ENCODE data around the gene KRTAP1-5. TPM values are rescaled to one million over a fixed set of nuclear protein-coding genes. Genes with fewer than 3 reads are reported as not detected.
"Not testable (repeated sequence)": the region's sequence is repeated elsewhere in the genome, so short reads cannot be mapped to it uniquely, and the experiment has no call there.

The KRTAP1-5 gene
- total RNA-seq, 2 donors from 2014 or later = not detected

- ATAC-seq = no peak
These were observed 10.3 kb downstream of the KRTAP1-5 start for GRCh38 chr17:41016578-41017215.

GRCh38 chr17:41015454-41015853, 11.6 kb downstream of the KRTAP1-5 start:
- Mint-ChIP-seq H3K9me3 (no peaks in the 10 kb centered on the region), H3K27ac (no peak overlapping the region), H3K36me3 (no peaks in the 10 kb centered on the region)
- ATAC-seq (no peak), DNase-seq (ENCODE audit: low spot score in 2 of 2) (no peak)

More at GRCh38 chr17:41016578-41017215, 10.3 kb downstream of the KRTAP1-5 start:
- no peak for DNase-seq (ENCODE audit: low spot score in 2 of 2)
- H3K27ac Mint-ChIP-seq = no peak overlapping the region
- no peaks in the 10 kb centered on the region for H3K36me3 Mint-ChIP-seq
- no peaks in the 10 kb centered on the region for H3K9me3 Mint-ChIP-seq

- H3K36me3 Mint-ChIP-seq = no peaks in the 10 kb centered on the region
- ATAC-seq (no peak), DNase-seq (ENCODE audit: low spot score in 2 of 2) (no peak)
- H3K27ac Mint-ChIP-seq = no peak overlapping the region
- no peaks in the 10 kb centered on the region for H3K9me3 Mint-ChIP-seq
These were observed 13.4 kb downstream of the KRTAP1-5 start for GRCh38 chr17:41013606-41014005.

GRCh38 chr17:41013181-41013580, 13.8 kb downstream of the KRTAP1-5 start:
- H3K9me3 Mint-ChIP-seq = no peaks in the 10 kb centered on the region

GRCh38 chr17:41012326-41013120, 14.5 kb downstream of the KRTAP1-5 start:
- DNase-seq (ENCODE audit: low spot score in 2 of 2) (no peak), ATAC-seq (no peak)
- Mint-ChIP-seq H3K9me3 (no peaks in the 10 kb centered on the region), H3K36me3 (no peaks in the 10 kb centered on the region), H3K27ac (no peak overlapping the region)

More at GRCh38 chr17:41013181-41013580, 13.8 kb downstream of the KRTAP1-5 start:
- ATAC-seq (no peak), DNase-seq (ENCODE audit: low spot score in 2 of 2) (no peak)
- H3K36me3 Mint-ChIP-seq = no peaks in the 10 kb centered on the region
- no peak overlapping the region for H3K27ac Mint-ChIP-seq

- Mint-ChIP-seq H3K27ac (no peak overlapping the region), H3K36me3 (no peaks in the 10 kb centered on the region), H3K9me3 (no peaks in the 10 kb centered on the region)
- ATAC-seq (no peak), DNase-seq (ENCODE audit: low spot score in 2 of 2) (no peak)
These were observed 16.6 kb downstream of the KRTAP1-5 start for GRCh38 chr17:41010441-41010840.

- ATAC-seq (no peak), DNase-seq (ENCODE audit: low spot score in 2 of 2) (no peak)
- Mint-ChIP-seq H3K27ac (no peak overlapping the region), H3K36me3 (no peaks in the 10 kb centered on the region), H3K9me3 (no peaks in the 10 kb centered on the region)
These were observed 17.1 kb downstream of the KRTAP1-5 start for GRCh38 chr17:41009936-41010335.

- DNase-seq (ENCODE audit: low spot score in 2 of 2) (no peak), ATAC-seq (no peak)
- Mint-ChIP-seq H3K27ac (no peak overlapping the region), H3K36me3 (no peaks in the 10 kb centered on the region), H3K9me3 (no peaks in the 10 kb centered on the region)
These were observed 17.7 kb downstream of the KRTAP1-5 start for GRCh38 chr17:41009301-41009760.

GRCh38 chr17:41008811-41009210, 18.2 kb downstream of the KRTAP1-5 start, which contains the start of gene KRTAP3-1:
KRTAP3-1 (minus strand) TSS chr17:41009128; CDS start chr17:41009074, 54 bp downstream.
- Mint-ChIP-seq H3K9me3 (no peaks in the 10 kb centered on the region), H3K36me3 (no peaks in the 10 kb centered on the region), H3K27ac (no peak within 1 kb of the TSS)
- ATAC-seq (no peak), DNase-seq (ENCODE audit: low spot score in 2 of 2) (no peak)

GRCh38 chr17:41004397-41004796, 22.6 kb downstream of the KRTAP1-5 start:
- Mint-ChIP-seq H3K9me3 (no peaks in the 10 kb centered on the region), H3K36me3 (no peaks in the 10 kb centered on the region), H3K27ac (no peak overlapping the region)
- no peak for ATAC-seq
- no peak for DNase-seq (ENCODE audit: low spot score in 2 of 2)

- DNase-seq (ENCODE audit: low spot score in 2 of 2) = no peak
These were observed 23.1 kb downstream of the KRTAP1-5 start for GRCh38 chr17:41003926-41004325.

GRCh38 chr17:41002814-41003213, 24.2 kb downstream of the KRTAP1-5 start:
- no peak for ATAC-seq
- no peaks in the 10 kb centered on the region for H3K36me3 Mint-ChIP-seq
- H3K9me3 Mint-ChIP-seq = no peaks in the 10 kb centered on the region
- H3K27ac Mint-ChIP-seq = no peak overlapping the region
- DNase-seq (ENCODE audit: low spot score in 2 of 2) = no peak

More at GRCh38 chr17:41003926-41004325, 23.1 kb downstream of the KRTAP1-5 start:
- ATAC-seq = no peak
- Mint-ChIP-seq H3K27ac (no peak overlapping the region), H3K9me3 (no peaks in the 10 kb centered on the region), H3K36me3 (no peaks in the 10 kb centered on the region)

GRCh38 chr17:41001795-41002194, 25.2 kb downstream of the KRTAP1-5 start:
- no peaks in the 10 kb centered on the region for H3K36me3 Mint-ChIP-seq
- no peak for ATAC-seq

GRCh38 chr17:40999563-40999962, 27.4 kb downstream of the KRTAP1-5 start, which contains the start of gene KRTAP3-2:
KRTAP3-2 (minus strand) TSS chr17:40999906; CDS start chr17:40999853, 53 bp downstream.
- DNase-seq (ENCODE audit: low spot score in 2 of 2); H3K9me3 Mint-ChIP-seq; ATAC-seq; H3K36me3 Mint-ChIP-seq; H3K27ac Mint-ChIP-seq: not testable (repeated sequence)

More at GRCh38 chr17:41001795-41002194, 25.2 kb downstream of the KRTAP1-5 start:
- DNase-seq (ENCODE audit: low spot score in 2 of 2) = no peak
- Mint-ChIP-seq H3K27ac (no peak overlapping the region), H3K9me3 (no peaks in the 10 kb centered on the region)

- H3K36me3 Mint-ChIP-seq = peaks cover 0 to 4% of the 10 kb centered on the region in 2 donors
- H3K27ac Mint-ChIP-seq = no peak overlapping the region
- H3K9me3 Mint-ChIP-seq = no peaks in the 10 kb centered on the region
- ATAC-seq (no peak), DNase-seq (ENCODE audit: low spot score in 2 of 2) (no peak)
These were observed 29.6 kb downstream of the KRTAP1-5 start for GRCh38 chr17:40997361-40997760.

- Mint-ChIP-seq H3K36me3 (peaks cover 0 to 5% of the 10 kb centered on the region in 2 donors), H3K9me3 (no peaks in the 10 kb centered on the region), H3K27ac (no peak overlapping the region)
- DNase-seq (ENCODE audit: low spot score in 2 of 2) (no peak), ATAC-seq (peak in 1 of 2 donors; percentile 34)
These were observed 30.2 kb downstream of the KRTAP1-5 start for GRCh38 chr17:40996829-40997228.

- Mint-ChIP-seq H3K9me3 (no peaks in the 10 kb centered on the region), H3K27ac (no peak overlapping the region), H3K36me3 (peaks cover 0 to 5% of the 10 kb centered on the region in 2 donors)
- DNase-seq (ENCODE audit: low spot score in 2 of 2) (no peak), ATAC-seq (no peak)
These were observed 31.9 kb downstream of the KRTAP1-5 start for GRCh38 chr17:40995116-40995515.

All from activated naive CD4-positive, alpha-beta T cell treated with anti-CD3 and anti-CD28 coated beads, Interleukin-2, amount 50 U/mL, for 72 hours (primary cell).